ENCODE measurements around the gene NOX5.
"Not testable (repeated sequence)": the region's sequence is repeated elsewhere in the genome, so short reads cannot be mapped to it uniquely, and the experiment has no call there.

Gene NOX5

DNA sequence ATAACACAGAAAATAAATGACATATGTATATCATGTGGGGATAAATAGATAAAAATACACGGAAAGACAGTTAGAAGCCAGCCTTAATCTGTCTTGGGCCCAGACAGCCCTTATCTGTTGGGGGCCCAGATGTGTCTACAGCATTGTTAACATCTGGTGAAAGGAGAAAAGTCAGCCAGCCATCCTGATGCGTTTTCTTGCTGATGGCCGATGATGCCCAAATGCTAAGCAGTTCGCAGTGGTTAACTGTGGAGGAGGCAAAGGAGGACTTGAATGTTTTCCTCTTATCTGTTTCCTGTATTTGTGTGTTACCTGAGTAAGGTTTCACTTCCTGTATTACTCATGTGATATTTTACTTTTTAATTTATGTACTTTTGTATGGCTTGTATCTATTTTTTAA is 46.2 kb downstream of the NOX5 start:
- no peak for DNase-seq

- no peak for DNase-seq
Measured at GRCh38 chr15:69061414-69061842, 46.9 kb downstream of the NOX5 start.

DNA sequence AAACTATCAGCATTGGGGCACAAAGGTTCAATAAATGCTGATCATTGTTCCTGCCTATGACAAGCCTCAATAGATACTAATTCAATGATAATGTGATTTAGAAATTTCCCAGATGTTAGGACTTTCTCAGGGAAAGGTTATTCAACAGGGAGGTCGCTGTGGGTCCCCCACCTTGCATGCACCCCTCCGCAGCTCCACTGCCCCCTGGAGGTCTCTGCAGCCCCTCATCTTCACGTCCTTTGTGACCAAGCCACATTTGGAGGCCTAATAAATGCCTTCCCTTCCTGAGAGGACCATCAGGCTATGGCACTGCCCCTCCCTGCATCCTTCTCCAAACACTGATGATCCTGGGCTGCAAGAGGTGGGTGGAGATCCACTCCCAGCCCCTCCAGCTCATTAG is 50.2 kb downstream of the NOX5 start:
- DNase-seq = no peak

GRCh38 chr15:69066007-69066995 is 51.8 kb downstream of the NOX5 start:
- no peak for DNase-seq

DNA sequence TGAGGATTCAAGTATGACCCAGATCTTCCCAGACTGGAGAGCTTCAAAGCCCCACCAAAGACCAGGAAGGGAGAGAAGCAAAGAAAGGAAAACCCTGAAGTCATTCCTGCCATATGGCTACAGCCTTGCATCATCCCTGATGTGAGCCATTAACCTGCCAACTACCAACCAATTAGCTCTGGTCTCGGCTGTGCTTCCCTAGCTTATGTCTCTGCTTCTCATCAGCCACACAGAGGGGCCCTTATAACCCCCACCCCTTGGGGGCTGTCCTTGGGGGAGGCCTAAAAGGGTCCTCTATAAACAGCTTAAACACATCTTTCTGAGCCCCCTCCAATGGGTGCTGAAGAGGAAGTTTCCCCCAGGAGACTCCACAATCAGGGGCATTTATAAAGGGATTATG is 52.8 kb downstream of the NOX5 start:
- DNase-seq = no peak

GRCh38 chr15:69068157-69068556 is 53.7 kb downstream of the NOX5 start:
- DNase-seq = no peak

- not testable (repeated sequence) for DNase-seq
Measured at GRCh38 chr15:69069290-69069689, 54.8 kb downstream of the NOX5 start.

GRCh38 chr15:69069996-69070395 is 55.5 kb downstream of the NOX5 start:
- DNase-seq = no peak

DNA sequence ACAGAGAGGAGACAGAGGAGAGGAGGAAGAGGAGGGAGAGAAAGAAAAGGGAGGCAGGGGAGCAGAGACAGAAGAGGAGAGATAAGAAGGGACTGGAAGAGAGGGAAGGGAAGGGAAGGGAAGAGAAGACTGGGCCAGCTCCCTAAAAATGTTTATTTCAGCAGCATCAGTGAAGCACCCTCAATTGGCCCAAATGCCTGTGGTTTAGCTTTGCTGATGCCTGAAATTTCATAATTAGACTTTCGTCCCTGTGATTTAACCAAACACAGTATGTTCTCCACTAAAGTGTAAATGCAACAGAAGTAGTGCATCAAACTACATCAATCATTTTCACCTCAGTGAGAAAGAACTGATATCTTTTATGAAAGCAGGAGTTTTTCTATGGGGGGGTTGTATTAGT is 55.9 kb downstream of the NOX5 start:
- no peak for DNase-seq

DNA sequence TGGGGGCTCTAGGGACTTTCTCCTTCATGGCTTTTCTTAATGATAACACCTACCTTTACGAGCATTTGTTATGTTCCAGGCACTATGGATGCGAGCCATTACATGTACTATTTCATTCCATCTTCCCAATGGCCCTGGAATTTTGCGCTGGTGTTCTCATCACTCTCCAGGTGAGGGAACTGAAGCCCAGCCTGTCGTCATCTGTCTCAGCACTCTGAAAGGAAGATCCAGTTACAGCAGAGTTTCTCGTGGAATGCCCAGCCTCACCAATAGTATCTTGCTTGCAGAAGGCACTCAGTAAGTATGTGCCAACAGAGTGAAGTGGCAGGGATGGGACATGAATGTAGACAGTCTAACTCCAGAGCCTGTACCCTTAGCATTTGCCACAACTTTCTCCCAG is 56.8 kb downstream of the NOX5 start:
- no peak for DNase-seq

DNA sequence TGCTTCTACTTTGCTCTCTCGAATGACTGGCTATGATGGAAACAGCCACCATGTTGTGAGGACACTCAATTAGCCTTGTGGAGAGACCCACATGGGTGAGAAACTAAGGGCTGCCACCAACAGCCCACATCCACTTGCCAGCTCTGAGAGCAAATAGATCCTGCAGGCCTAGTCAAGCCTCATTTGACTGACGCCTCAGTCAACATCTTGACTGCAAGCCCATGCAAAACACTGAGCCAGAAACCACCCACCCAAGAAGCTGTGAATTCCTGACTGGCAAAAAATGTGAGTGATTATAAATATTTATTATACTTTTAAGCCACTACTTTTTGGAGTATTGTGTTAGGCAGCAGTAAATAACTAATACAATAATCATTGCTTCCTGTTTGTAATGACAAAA is 58.4 kb downstream of the NOX5 start:
- no peak for DNase-seq

GRCh38 chr15:69074001-69074842 is 59.7 kb downstream of the NOX5 start:
- peak; percentile 27 to 63 for DNase-seq

GRCh38 chr15:69074843-69075224 is 60.3 kb downstream of the NOX5 start:
- no peak for DNase-seq

- no peak for DNase-seq
Measured at GRCh38 chr15:69075440-69075839, 60.9 kb downstream of the NOX5 start.

DNA sequence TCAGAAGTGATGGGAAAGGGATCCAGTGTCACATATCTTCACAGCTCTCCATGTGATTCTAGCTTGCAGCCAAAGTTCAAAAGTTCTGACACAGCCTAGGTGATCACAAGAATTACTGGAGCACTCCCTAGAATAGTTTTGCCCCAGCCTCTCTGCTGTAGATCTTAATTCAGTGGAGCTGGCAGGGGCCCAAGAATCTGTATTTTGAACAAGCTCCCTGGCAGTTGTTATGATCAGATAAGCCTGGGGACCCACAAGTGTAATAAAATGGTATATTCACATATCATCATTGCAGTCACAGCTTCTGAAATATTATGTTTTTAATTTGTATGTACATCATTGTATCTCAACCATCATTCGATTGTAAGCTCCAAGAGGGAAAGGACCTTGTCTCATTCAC is 62.3 kb downstream of the NOX5 start:
- DNase-seq = no peak

GRCh38 chr15:69078638-69079037 is 64.1 kb downstream of the NOX5 start:
- DNase-seq = no peak

- DNase-seq = no peak
Measured at GRCh38 chr15:69080295-69081248, 66.1 kb downstream of the NOX5 start.

- DNase-seq = no peak
Measured at GRCh38 chr15:69081310-69082004, 67.0 kb downstream of the NOX5 start.

DNA sequence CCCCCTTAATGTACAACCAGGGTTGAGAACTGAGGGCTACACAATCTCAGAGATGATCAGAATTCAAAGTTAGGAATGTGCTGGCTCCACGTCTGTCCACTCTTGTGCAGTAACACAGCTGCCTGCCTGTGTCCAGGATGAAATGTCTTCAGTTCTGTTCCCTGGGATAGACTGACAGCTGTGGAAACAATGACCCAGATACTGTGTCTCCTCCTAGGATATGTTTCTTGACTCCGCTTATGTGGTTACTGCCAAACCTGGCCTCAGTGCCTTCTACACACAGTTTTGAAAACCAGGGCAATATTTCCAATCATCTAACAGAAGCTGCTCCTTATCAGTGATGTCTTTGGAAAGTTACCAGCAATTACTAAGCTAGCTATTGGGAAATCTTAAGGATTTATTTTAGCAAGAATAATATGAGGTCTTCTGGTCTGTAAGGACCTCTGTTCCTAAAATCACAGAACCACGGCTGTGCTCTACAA is 67.6 kb downstream of the NOX5 start:
- no peak for DNase-seq

DNA sequence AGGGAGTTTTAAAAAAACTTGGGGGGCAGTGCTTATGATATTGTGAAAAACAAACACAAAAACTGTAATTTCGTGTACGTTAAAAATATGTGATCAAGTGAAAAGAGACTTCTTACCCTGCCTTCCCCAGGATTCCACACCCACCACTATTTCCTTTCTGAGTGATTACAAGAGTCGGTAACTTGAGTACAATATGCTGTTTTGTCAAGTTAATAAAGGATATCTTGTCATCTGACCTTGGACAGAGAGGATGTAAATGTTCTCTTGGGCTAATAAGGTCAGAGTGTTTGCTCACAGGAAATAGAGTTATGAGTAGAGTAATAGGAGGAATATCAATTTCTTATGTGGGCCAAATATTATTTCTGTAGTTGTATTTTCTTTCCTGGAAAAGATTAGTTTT is 68.1 kb downstream of the NOX5 start:
- no peak for DNase-seq

DNA sequence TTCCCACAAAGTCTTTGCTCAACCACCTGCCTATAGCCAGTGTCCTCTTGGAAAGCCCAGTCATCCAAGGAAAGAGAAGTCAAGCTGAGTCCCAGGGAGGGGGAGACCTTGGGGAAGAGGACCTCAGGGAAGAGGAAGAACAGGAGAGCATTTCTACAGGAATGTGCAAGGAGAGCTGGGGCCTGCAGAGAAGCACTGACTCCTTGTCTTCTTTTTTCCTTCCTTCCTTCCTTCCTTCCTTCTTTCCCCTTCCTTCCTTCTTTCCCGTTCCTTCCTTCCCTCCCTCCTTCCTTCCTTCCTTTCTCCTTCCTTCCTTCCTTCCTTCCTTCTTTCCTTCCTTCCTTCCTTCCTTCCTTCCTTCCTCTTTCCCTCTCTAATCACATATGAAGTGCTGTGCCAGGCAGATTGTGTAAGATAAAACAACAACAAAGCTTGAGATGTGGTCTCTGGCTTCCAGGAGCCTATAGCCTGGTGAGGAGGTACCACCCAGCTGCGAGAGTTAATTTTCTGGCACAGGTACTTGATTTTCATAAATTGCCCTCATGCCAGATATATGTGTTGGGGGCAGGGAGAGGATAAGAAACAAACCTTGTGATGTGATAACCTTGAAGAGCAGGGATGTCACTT is 70.0 kb downstream of the NOX5 start:
- no peak for DNase-seq
